Measurements from ENCODE around the gene ST8SIA5. TPM values are rescaled to one million over a fixed set of nuclear protein-coding genes. Genes with fewer than 3 reads are reported as not detected.

ST8SIA5 gene
- total and polyA plus RNA-seq, 2 donors (not counting 1 experiment from before 2014, with no cell fraction given), result under 0.01 to 0.01 TPM

DNA sequence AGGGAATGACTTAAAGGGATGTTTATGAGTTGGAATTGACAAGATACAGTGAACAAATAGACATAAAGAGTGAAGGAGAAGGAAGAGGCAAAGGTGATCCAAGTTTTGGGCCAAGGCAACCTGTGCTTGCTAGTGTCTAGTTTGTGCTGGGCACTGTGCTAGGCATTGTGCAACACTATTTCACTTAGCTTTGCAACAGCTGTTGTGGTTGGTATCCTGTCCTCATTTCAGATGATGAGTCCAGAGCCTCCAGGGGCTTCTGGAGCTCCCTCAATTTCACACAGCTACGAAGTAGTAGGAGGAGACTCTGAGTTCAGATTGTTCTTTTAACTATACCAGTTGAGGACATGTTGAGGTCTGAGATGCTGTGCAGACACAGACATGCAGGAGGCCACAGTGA, 81.7 kb downstream of the ST8SIA5 start:
- no peak overlapping the region for H2AFZ ChIP-seq (ENCODE audit: low read length)
- no peaks in the 10 kb centered on the region for H3K27me3 ChIP-seq (ENCODE audit: control insufficient read depth, insufficient read depth, low read length)
- no peaks in the 10 kb centered on the region for H3K79me2 ChIP-seq (ENCODE audit: control insufficient read depth, insufficient read depth, low read length)
- no peak overlapping the region for H3K27ac ChIP-seq (ENCODE audit: insufficient read depth, low read length)
- no peaks in the 10 kb centered on the region for H3K4me1 ChIP-seq (ENCODE audit: control insufficient read depth, extremely low read depth, insufficient read depth, low read length)
- H4K20me1 ChIP-seq (ENCODE audit: control insufficient read depth, extremely low read depth, insufficient read depth, low read length), result no peaks in the 10 kb centered on the region
- H3K9me3 ChIP-seq (ENCODE audit: control insufficient read depth, insufficient read depth, low read depth, low read length), result no peaks in the 10 kb centered on the region
- no peak for TF ChIP-seq EZH2 (IDR thresholded peaks at IDR 0.05; ENCODE audit: low read length, missing control alignments)
- TF ChIP-seq, protein P1, sequence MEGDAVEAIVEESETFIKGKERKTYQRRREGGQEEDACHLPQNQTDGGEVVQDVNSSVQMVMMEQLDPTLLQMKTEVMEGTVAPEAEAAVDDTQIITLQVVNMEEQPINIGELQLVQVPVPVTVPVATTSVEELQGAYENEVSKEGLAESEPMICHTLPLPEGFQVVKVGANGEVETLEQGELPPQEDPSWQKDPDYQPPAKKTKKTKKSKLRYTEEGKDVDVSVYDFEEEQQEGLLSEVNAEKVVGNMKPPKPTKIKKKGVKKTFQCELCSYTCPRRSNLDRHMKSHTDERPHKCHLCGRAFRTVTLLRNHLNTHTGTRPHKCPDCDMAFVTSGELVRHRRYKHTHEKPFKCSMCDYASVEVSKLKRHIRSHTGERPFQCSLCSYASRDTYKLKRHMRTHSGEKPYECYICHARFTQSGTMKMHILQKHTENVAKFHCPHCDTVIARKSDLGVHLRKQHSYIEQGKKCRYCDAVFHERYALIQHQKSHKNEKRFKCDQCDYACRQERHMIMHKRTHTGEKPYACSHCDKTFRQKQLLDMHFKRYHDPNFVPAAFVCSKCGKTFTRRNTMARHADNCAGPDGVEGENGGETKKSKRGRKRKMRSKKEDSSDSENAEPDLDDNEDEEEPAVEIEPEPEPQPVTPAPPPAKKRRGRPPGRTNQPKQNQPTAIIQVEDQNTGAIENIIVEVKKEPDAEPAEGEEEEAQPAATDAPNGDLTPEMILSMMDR (conservative IDR thresholded peaks at IDR 0.05 in 1 of 2, IDR thresholded peaks at IDR 0.05 in 1 of 2; ENCODE audit: low read depth in 1 of 2, low read length in 2 of 2), result no peak
- H3K4me2 ChIP-seq (ENCODE audit: extremely low read depth, insufficient read depth, low read length), result no peak overlapping the region
- H3K9ac ChIP-seq (ENCODE audit: insufficient read depth, low read length), result no peak overlapping the region
- DNase-seq (ENCODE audit: low read depth in 2 of 2), result no peak
- H3K4me3 ChIP-seq (replicated peaks in 1 of 4; ENCODE audit: control extremely low read depth in 1 of 4, insufficient read depth in 1 of 4, low read depth in 3 of 4, low read length in 4 of 4), result no peak overlapping the region
- H3K36me3 ChIP-seq (ENCODE audit: control insufficient read depth, insufficient read depth, low read length), result no peaks in the 10 kb centered on the region

DNA sequence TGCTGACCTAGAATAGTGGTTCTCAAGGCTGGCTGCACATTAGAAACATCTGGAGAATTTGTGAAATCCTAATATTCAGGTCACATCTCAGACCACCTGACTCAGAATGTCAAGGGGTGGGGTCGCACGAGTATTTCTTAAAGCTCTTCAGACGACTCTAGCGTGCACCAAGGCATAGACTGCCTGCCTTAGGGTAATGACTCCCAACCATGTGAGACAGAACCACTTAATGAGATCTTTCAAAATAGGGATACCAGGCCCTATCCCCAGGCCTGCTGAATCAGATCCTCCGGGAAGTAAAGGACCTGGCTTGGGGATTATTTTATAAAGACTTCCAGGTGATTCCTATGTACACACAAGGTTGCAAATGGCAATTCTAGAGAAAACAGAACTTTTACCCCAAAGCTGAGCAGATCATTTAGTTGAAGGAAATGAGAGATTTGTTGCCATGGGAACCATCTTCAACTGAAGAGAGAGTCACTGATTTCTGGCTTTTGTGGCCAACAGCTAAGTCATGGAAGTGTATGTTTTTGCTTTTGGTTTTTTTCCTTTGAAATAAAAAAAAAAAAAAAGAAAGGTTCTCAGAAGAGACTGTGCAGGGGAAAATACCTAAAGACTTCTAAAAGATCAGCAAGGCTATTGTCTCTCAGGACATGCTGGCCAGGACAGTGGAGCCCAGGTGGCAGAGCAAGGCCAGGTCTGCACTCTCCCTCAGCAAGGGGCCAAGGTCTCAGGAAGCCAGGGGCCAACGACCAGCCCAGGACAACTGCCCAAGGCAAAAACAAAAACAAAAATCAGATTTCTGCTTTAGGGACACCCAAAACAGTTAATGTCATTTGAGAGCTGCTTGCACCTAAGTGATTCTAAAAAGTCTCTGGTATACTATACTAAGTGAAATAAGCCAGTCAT, 84.5 kb downstream of the ST8SIA5 start:
- DNase-seq (ENCODE audit: low read depth in 2 of 2), result peak in 1 of 2 donors; percentile 58
- Histone ChIP-seq H3K79me2 (ENCODE audit: control insufficient read depth, insufficient read depth, low read length) (no peaks in the 10 kb centered on the region), H3K4me1 (ENCODE audit: control insufficient read depth, extremely low read depth, insufficient read depth, low read length) (no peaks in the 10 kb centered on the region), H3K27me3 (ENCODE audit: control insufficient read depth, insufficient read depth, low read length) (peaks cover 2% of the 10 kb centered on the region), H3K4me3 (replicated peaks in 1 of 4; ENCODE audit: control extremely low read depth in 1 of 4, insufficient read depth in 1 of 4, low read depth in 3 of 4, low read length in 4 of 4) (no peak overlapping the region), H3K36me3 (ENCODE audit: control insufficient read depth, insufficient read depth, low read length) (no peaks in the 10 kb centered on the region), H3K27ac (ENCODE audit: insufficient read depth, low read length) (no peak overlapping the region), H3K4me2 (ENCODE audit: extremely low read depth, insufficient read depth, low read length) (no peak overlapping the region), H2AFZ (ENCODE audit: low read length) (no peak overlapping the region), H4K20me1 (ENCODE audit: control insufficient read depth, extremely low read depth, insufficient read depth, low read length) (no peaks in the 10 kb centered on the region), H3K9ac (ENCODE audit: insufficient read depth, low read length) (no peak overlapping the region), H3K9me3 (ENCODE audit: control insufficient read depth, insufficient read depth, low read depth, low read length) (no peaks in the 10 kb centered on the region)
- TF ChIP-seq EZH2 (IDR thresholded peaks at IDR 0.05; ENCODE audit: low read length, missing control alignments), result no peak
- TF ChIP-seq, protein P1 (conservative IDR thresholded peaks at IDR 0.05 in 1 of 2, IDR thresholded peaks at IDR 0.05 in 1 of 2; ENCODE audit: low read depth in 1 of 2, low read length in 2 of 2), result no peak

DNA sequence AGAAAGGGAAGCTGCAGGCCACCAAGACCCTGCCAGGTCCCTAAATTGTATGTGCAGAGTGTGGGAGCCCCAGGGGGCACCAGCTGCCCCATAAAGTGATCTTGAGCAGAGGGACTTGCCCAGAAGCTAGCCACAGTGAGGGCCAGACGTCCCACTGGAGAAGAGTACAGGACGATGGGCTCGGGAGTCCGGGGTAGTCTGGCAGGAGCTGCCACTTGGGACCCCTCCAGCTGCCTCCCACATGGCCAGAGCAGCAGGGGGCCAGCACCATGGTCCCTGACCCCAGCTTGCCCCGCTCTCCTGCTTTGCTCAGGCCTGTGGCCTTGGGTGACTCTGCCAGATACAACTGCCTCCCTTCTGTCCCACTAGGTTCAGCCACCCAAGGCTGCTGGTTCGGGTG, 88.2 kb downstream of the ST8SIA5 start:
- TF ChIP-seq, protein P1 (conservative IDR thresholded peaks at IDR 0.05 in 1 of 2, IDR thresholded peaks at IDR 0.05 in 1 of 2; ENCODE audit: low read depth in 1 of 2, low read length in 2 of 2), result no peak
- TF ChIP-seq EZH2 (IDR thresholded peaks at IDR 0.05; ENCODE audit: low read length, missing control alignments), result no peak
- H3K9me3 ChIP-seq (ENCODE audit: control insufficient read depth, insufficient read depth, low read depth, low read length), result no peaks in the 10 kb centered on the region
- H3K4me1 ChIP-seq (ENCODE audit: control insufficient read depth, extremely low read depth, insufficient read depth, low read length), result no peaks in the 10 kb centered on the region
- H4K20me1 ChIP-seq (ENCODE audit: control insufficient read depth, extremely low read depth, insufficient read depth, low read length), result no peaks in the 10 kb centered on the region
- no peak for DNase-seq (ENCODE audit: low read depth in 2 of 2)
- H3K4me2 ChIP-seq (ENCODE audit: extremely low read depth, insufficient read depth, low read length), result no peak overlapping the region
- no peak overlapping the region for H2AFZ ChIP-seq (ENCODE audit: low read length)
- peaks cover 2% of the 10 kb centered on the region for H3K27me3 ChIP-seq (ENCODE audit: control insufficient read depth, insufficient read depth, low read length)
- no peak overlapping the region for H3K27ac ChIP-seq (ENCODE audit: insufficient read depth, low read length)
- no peak overlapping the region for H3K4me3 ChIP-seq (replicated peaks in 1 of 4; ENCODE audit: control extremely low read depth in 1 of 4, insufficient read depth in 1 of 4, low read depth in 3 of 4, low read length in 4 of 4)
- no peaks in the 10 kb centered on the region for H3K79me2 ChIP-seq (ENCODE audit: control insufficient read depth, insufficient read depth, low read length)
- H3K36me3 ChIP-seq (ENCODE audit: control insufficient read depth, insufficient read depth, low read length), result no peaks in the 10 kb centered on the region
- H3K9ac ChIP-seq (ENCODE audit: insufficient read depth, low read length), result no peak overlapping the region

Measured in fibroblast of lung (primary cell).